SK-N-SH (cell line): ENCODE results near the gene INTS1.

Source experiments
- EZH2phosphoT487 ChIP-seq: fragments of 200-600 bp; sonication (generic); IDR thresholded peaks from 2 replicates; pipeline ENCODE4 v1.6.1; 2017; ENCODE audit warnings: low read depth, mixed run types, mild to moderate bottlenecking, antibody characterized with exemption, moderate library complexity, borderline replicate concordance
- TAF1 ChIP-seq: IDR thresholded peaks from 2 replicates; pipeline ENCODE4 v1.6.1; 2012; ENCODE audit warnings: low read depth, mild to moderate bottlenecking, low read length, moderate library complexity, borderline replicate concordance
- TF ChIP-seq, protein P1 (sequence below): fragments of 200-600 bp; sonication (generic); IDR thresholded peaks from 2 replicates; pipeline ENCODE4 v1.6.1; 2017; ENCODE audit warnings: antibody characterized with exemption, mild to moderate bottlenecking, moderate library complexity

DNA sequence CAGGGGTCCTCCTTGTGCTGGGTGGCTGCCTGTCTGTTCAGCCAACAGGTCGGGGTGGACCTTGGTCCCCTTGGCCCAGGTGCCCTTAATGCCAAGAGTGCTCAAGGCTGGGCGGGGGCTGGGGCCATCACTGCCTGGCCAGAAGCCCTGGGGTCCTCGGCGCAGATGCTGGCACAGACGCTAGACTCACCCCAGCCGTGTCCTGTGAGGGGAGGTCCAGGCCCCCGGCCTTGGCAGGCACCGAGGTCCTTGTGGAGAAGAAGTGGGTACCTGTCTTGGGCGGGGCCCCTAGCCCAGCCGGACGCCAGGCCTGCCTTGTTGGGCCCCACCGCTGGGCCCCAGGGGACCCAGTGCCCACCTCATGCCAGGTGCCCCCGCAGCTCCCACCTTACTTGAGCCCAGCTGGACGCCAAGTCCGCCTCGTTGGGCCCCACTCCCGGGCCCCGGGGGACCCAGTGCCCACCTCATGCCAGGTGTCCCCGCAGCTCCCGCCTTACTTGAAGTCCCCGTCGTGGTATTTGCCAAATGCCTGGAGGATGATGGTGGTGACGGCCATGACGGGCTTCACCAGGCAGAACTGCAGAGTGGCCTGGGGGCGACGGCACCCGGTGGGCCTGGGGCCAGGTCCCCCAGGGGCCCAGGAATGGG lies 45.3 kb upstream of the INTS1 start:
- TF ChIP-seq EZH2phosphoT487 (no peak), TAF1 (no peak)
- TF ChIP-seq, protein P1, sequence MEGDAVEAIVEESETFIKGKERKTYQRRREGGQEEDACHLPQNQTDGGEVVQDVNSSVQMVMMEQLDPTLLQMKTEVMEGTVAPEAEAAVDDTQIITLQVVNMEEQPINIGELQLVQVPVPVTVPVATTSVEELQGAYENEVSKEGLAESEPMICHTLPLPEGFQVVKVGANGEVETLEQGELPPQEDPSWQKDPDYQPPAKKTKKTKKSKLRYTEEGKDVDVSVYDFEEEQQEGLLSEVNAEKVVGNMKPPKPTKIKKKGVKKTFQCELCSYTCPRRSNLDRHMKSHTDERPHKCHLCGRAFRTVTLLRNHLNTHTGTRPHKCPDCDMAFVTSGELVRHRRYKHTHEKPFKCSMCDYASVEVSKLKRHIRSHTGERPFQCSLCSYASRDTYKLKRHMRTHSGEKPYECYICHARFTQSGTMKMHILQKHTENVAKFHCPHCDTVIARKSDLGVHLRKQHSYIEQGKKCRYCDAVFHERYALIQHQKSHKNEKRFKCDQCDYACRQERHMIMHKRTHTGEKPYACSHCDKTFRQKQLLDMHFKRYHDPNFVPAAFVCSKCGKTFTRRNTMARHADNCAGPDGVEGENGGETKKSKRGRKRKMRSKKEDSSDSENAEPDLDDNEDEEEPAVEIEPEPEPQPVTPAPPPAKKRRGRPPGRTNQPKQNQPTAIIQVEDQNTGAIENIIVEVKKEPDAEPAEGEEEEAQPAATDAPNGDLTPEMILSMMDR: no peak
